ENCODE data around the gene PAQR3.

PAQR3 gene

DNA sequence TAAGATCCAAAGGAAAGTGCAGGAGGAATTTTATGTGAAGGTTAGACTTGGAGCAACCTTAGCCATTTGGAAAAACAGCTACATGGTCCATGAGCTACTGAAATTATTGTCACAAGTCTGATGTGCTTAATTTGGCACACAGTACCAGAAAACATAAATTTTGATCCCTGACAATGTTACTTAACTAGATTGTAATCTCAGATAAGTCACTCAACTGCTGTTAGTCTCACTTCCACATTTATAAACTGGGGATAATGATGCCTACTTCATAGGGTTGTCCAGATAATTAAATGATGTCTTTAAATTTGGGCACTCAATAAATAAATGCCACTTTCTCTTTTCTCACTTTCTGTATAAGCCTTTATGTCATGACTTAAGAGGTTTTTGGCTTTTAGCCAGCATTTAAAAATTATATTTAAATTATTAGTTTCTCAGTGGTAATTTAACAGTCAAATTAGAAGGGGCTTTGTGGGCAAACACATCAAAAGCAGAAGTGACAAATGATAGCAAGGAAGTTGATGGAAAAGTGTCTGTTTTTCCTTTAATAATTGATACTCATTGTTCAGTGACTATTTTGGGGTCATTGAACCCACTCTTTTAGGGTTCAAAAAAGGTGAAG lies 58.3 kb downstream of the PAQR3 start:
- Histone ChIP-seq H3K27ac (ENCODE audit: low read length) (no peak overlapping the region), H2AFZ (ENCODE audit: low read length) (no peak overlapping the region), H3K9me3 (replicated peaks; ENCODE audit: insufficient read depth, low read length) (no peaks in the 10 kb centered on the region), H3K4me1 (ENCODE audit: low read length) (no peaks in the 10 kb centered on the region), H3K27me3 (replicated peaks; ENCODE audit: insufficient read depth, low read length) (no peaks in the 10 kb centered on the region), H3K9ac (ENCODE audit: low read length) (no peak overlapping the region), H4K20me1 (ENCODE audit: insufficient read depth, low read length) (no peaks in the 10 kb centered on the region), H3K9me2 (replicated peaks; ENCODE audit: insufficient read depth, low read length) (no peaks in the 10 kb centered on the region), H3K4me3 (ENCODE audit: low read length) (no peak overlapping the region), H3F3A (ENCODE audit: insufficient read depth, low read length) (no peaks in the 10 kb centered on the region), H3K79me2 (ENCODE audit: low read length) (no peaks in the 10 kb centered on the region), H3K4me2 (ENCODE audit: low read depth, low read length) (no peak overlapping the region), H3K36me3 (replicated peaks; ENCODE audit: insufficient read depth, low read length) (no peaks in the 10 kb centered on the region)
- TF ChIP-seq EZH2phosphoT487 (IDR thresholded peaks at IDR 0.05; ENCODE audit: low read length): no peak
- no peak for TF ChIP-seq EZH2 (optimal IDR thresholded peaks at IDR 0.05; ENCODE audit: low read depth, low read length)
- TF ChIP-seq, protein P1, sequence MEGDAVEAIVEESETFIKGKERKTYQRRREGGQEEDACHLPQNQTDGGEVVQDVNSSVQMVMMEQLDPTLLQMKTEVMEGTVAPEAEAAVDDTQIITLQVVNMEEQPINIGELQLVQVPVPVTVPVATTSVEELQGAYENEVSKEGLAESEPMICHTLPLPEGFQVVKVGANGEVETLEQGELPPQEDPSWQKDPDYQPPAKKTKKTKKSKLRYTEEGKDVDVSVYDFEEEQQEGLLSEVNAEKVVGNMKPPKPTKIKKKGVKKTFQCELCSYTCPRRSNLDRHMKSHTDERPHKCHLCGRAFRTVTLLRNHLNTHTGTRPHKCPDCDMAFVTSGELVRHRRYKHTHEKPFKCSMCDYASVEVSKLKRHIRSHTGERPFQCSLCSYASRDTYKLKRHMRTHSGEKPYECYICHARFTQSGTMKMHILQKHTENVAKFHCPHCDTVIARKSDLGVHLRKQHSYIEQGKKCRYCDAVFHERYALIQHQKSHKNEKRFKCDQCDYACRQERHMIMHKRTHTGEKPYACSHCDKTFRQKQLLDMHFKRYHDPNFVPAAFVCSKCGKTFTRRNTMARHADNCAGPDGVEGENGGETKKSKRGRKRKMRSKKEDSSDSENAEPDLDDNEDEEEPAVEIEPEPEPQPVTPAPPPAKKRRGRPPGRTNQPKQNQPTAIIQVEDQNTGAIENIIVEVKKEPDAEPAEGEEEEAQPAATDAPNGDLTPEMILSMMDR (IDR thresholded peaks at IDR 0.05; ENCODE audit: low read length): no peak
- no peak for DNase-seq

GRCh38 chr4:78878031-78878430 lies 61.2 kb downstream of the PAQR3 start:
- Histone ChIP-seq H3K9me2 (replicated peaks; ENCODE audit: insufficient read depth, low read length) (no peaks in the 10 kb centered on the region), H3K4me1 (ENCODE audit: low read length) (no peaks in the 10 kb centered on the region), H4K20me1 (ENCODE audit: insufficient read depth, low read length) (no peaks in the 10 kb centered on the region), H2AFZ (ENCODE audit: low read length) (no peak overlapping the region), H3K9ac (ENCODE audit: low read length) (no peak overlapping the region), H3K27me3 (replicated peaks; ENCODE audit: insufficient read depth, low read length) (no peaks in the 10 kb centered on the region), H3K4me2 (ENCODE audit: low read depth, low read length) (no peak overlapping the region), H3K9me3 (replicated peaks; ENCODE audit: insufficient read depth, low read length) (no peaks in the 10 kb centered on the region), H3K36me3 (replicated peaks; ENCODE audit: insufficient read depth, low read length) (no peaks in the 10 kb centered on the region), H3K27ac (ENCODE audit: low read length) (no peak overlapping the region), H3K79me2 (ENCODE audit: low read length) (no peaks in the 10 kb centered on the region), H3K4me3 (ENCODE audit: low read length) (no peak overlapping the region), H3F3A (ENCODE audit: insufficient read depth, low read length) (no peaks in the 10 kb centered on the region)
- no peak for DNase-seq
- TF ChIP-seq EZH2phosphoT487 (IDR thresholded peaks at IDR 0.05; ENCODE audit: low read length) (no peak), EZH2 (optimal IDR thresholded peaks at IDR 0.05; ENCODE audit: low read depth, low read length) (no peak)
- TF ChIP-seq, protein P1 (IDR thresholded peaks at IDR 0.05; ENCODE audit: low read length): no peak

DNA sequence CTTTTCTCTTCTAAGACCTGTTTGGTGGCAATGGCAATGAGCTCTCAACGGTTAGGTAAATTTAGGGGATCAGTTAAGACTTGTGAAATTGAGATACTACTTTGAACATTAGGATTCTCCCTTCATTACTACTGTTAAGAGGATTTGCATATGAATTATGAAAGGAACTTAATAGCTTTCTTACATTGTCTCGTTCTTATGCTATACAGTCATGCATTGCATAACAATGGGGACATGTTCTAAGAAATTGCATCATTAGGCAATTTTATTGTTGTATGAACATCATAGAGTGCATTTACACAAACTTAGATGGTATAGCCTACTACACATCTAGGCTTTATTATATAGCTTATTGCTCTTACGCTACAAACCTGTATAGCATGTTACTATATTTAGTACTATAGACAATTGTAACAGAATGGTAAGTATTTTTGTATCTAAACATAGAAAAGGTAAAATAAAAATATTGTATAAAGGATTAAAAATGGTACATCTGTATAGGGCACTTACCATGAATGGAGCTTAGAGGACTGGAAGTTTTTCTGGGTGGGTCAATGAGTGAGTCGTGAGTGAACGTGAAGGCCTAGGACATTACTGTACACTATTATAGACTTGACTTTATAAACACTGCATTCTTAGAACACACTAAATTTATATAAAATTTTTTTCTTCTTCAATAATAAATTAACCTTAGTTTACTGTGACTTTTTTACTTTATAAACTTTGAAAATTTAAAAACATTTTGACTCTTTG lies 62.5 kb downstream of the PAQR3 start:
- no peaks in the 10 kb centered on the region for H4K20me1 ChIP-seq (ENCODE audit: insufficient read depth, low read length)
- H3K27ac ChIP-seq (ENCODE audit: low read length): no peak overlapping the region
- no peaks in the 10 kb centered on the region for H3K9me2 ChIP-seq (replicated peaks; ENCODE audit: insufficient read depth, low read length)
- no peak for DNase-seq
- H3K4me1 ChIP-seq (ENCODE audit: low read length): no peaks in the 10 kb centered on the region
- H3F3A ChIP-seq (ENCODE audit: insufficient read depth, low read length): no peaks in the 10 kb centered on the region
- H3K27me3 ChIP-seq (replicated peaks; ENCODE audit: insufficient read depth, low read length): no peaks in the 10 kb centered on the region
- no peaks in the 10 kb centered on the region for H3K36me3 ChIP-seq (replicated peaks; ENCODE audit: insufficient read depth, low read length)
- no peak overlapping the region for H2AFZ ChIP-seq (ENCODE audit: low read length)
- no peak overlapping the region for H3K9ac ChIP-seq (ENCODE audit: low read length)
- H3K4me2 ChIP-seq (ENCODE audit: low read depth, low read length): no peak overlapping the region
- no peak for TF ChIP-seq EZH2 (optimal IDR thresholded peaks at IDR 0.05; ENCODE audit: low read depth, low read length)
- TF ChIP-seq, protein P1 (IDR thresholded peaks at IDR 0.05; ENCODE audit: low read length): no peak
- no peak for TF ChIP-seq EZH2phosphoT487 (IDR thresholded peaks at IDR 0.05; ENCODE audit: low read length)
- no peaks in the 10 kb centered on the region for H3K9me3 ChIP-seq (replicated peaks; ENCODE audit: insufficient read depth, low read length)
- H3K79me2 ChIP-seq (ENCODE audit: low read length): no peaks in the 10 kb centered on the region
- no peak overlapping the region for H3K4me3 ChIP-seq (ENCODE audit: low read length)

All from MM.1S (cell line).